ENCODE measurements around the gene HBA1.
A peak's percentile ranks its signal among the peaks of the same experiment; 100 is the strongest.
"Not testable (repeated sequence)": the region's sequence is repeated elsewhere in the genome, so short reads cannot be mapped to it uniquely, and the experiment has no call there.

The HBA1 gene

GRCh38 chr16:162271-162991 is 14.0 kb upstream of the HBA1 start:
- H3K36me3 ChIP-seq (ENCODE audit: control insufficient read depth in 1 of 2, insufficient read depth in 2 of 2, low read length in 2 of 2), result no peaks in the 10 kb centered on the region
- no peak overlapping the region for H3K27ac ChIP-seq (ENCODE audit: low read length)
- H3K9me3 ChIP-seq (ENCODE audit: control insufficient read depth in 1 of 2, low read length in 2 of 2), result no peaks in the 10 kb centered on the region
- no peak overlapping the region for H3K4me3 ChIP-seq (ENCODE audit: low read depth in 1 of 2, low read length in 2 of 2)
- peaks cover 0 to 19% of the 10 kb centered on the region in 2 donors for H3K4me1 ChIP-seq (ENCODE audit: control insufficient read depth in 1 of 2, insufficient read depth in 2 of 2, low read length in 2 of 2)
- peaks cover 23% of the 10 kb centered on the region for H3K27me3 ChIP-seq (ENCODE audit: low read depth, low read length)

DNA sequence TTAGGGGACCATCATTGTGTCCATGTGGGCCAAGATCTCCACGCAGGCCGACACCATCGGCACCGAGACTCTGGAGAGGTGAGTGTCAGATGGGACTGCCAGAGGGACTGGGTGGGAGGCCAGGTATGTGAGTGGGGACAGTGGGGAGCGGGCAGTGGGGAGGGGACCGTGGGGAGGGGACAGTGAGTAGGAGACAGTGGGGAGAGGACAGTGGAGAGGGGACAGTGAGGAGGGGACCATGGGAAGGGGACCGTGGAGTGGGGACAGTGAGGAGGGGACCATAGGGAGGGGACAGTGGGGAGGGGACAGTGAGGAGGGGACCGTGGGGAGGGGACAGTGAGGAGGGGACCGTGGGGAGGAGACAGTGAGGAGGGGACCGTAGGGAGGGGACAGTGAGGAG is 13.3 kb upstream of the HBA1 start:
- H3K27ac ChIP-seq (ENCODE audit: low read length); H3K36me3 ChIP-seq (ENCODE audit: control insufficient read depth in 1 of 2, insufficient read depth in 2 of 2, low read length in 2 of 2): not testable (repeated sequence)
- peaks cover 30% of the 10 kb centered on the region for H3K27me3 ChIP-seq (ENCODE audit: low read depth, low read length)

GRCh38 chr16:163696-164095 is 12.8 kb upstream of the HBA1 start:
- H3K36me3 ChIP-seq (ENCODE audit: control insufficient read depth in 1 of 2, insufficient read depth in 2 of 2, low read length in 2 of 2); H3K4me3 ChIP-seq (ENCODE audit: low read depth in 1 of 2, low read length in 2 of 2); H3K9me3 ChIP-seq (ENCODE audit: control insufficient read depth in 1 of 2, low read length in 2 of 2); H3K27ac ChIP-seq (ENCODE audit: low read length): not testable (repeated sequence)
- H3K27me3 ChIP-seq (ENCODE audit: low read depth, low read length), result peaks cover 34% of the 10 kb centered on the region
- H3K4me1 ChIP-seq (ENCODE audit: control insufficient read depth in 1 of 2, insufficient read depth in 2 of 2, low read length in 2 of 2), result peaks cover 0 to 19% of the 10 kb centered on the region in 2 donors

More for the DNA sequence above, 13.3 kb upstream of the HBA1 start:
- not testable (repeated sequence) for H3K4me3 ChIP-seq (ENCODE audit: low read depth in 1 of 2, low read length in 2 of 2); H3K9me3 ChIP-seq (ENCODE audit: control insufficient read depth in 1 of 2, low read length in 2 of 2)
- peaks cover 0 to 19% of the 10 kb centered on the region in 2 donors for H3K4me1 ChIP-seq (ENCODE audit: control insufficient read depth in 1 of 2, insufficient read depth in 2 of 2, low read length in 2 of 2)

DNA sequence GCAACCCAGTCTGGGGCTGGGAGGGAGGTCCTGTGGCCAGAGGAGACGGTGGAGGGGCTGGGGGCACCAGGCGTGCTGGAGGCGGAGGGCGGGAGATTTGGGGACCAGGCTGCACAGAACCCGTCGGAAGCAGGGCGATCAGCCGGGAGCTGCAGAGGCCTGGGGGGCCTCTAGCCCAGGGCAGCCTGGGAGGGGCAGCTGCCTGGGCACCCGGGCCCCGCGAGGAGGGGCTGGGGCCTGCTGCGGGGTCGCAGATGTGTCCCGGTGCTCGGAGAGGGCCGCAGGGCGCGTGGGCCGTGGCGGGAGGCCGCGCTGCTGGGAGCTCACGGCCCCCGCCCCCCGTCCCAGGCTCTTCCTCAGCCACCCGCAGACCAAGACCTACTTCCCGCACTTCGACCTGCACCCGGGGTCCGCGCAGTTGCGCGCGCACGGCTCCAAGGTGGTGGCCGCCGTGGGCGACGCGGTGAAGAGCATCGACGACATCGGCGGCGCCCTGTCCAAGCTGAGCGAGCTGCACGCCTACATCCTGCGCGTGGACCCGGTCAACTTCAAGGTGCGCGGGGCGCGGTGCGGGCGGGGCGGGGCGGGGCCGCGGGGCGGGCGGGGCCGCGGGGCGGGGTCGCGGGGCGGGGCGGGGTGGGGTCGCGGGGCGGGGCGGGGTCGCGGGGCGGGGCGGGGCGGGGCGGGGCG is 12.2 kb upstream of the HBA1 start:
- Histone ChIP-seq H3K4me1 (ENCODE audit: control insufficient read depth in 1 of 2, insufficient read depth in 2 of 2, low read length in 2 of 2) (peaks cover 0 to 19% of the 10 kb centered on the region in 2 donors), H3K27me3 (ENCODE audit: low read depth, low read length) (peaks cover 39% of the 10 kb centered on the region)
- H3K36me3 ChIP-seq (ENCODE audit: control insufficient read depth in 1 of 2, insufficient read depth in 2 of 2, low read length in 2 of 2); H3K9me3 ChIP-seq (ENCODE audit: control insufficient read depth in 1 of 2, low read length in 2 of 2); H3K27ac ChIP-seq (ENCODE audit: low read length); H3K4me3 ChIP-seq (ENCODE audit: low read depth in 1 of 2, low read length in 2 of 2): not testable (repeated sequence)

DNA sequence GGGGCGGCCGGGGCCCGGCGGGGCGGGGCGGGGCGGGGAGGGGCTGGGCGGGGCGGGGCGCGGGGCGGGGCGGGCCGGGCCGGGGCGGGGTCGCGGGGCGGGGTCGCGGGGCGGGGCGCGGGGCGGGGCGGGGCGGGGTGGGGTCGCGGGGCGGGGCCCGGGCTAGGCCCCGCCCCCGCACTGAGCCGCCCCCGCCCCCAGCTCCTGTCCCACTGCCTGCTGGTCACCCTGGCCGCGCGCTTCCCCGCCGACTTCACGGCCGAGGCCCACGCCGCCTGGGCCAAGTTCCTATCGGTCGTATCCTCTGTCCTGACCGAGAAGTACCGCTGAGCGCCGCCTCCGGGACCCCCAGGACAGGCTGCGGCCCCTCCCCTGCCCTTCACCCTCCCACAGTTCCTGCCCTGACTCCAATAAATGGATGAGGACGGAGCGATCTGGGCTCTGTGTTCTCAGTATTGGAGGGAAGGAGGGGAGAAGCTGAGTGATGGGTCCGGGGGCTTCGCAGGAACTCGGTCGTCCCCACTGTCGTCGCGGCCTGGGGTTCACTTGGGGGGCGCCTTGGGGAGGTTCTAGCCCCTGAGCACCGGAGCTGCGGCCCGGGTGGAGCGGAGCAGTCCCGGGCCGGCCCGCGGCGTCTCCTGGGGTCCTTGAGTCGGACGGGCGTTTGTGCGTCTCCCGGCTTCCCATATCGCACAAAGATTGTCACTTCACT is 11.5 kb upstream of the HBA1 start:
- Histone ChIP-seq H3K36me3 (ENCODE audit: control insufficient read depth in 1 of 2, insufficient read depth in 2 of 2, low read length in 2 of 2) (no peaks in the 10 kb centered on the region), H3K9me3 (ENCODE audit: control insufficient read depth in 1 of 2, low read length in 2 of 2) (no peaks in the 10 kb centered on the region), H3K27ac (ENCODE audit: low read length) (no peak overlapping the region), H3K4me1 (ENCODE audit: control insufficient read depth in 1 of 2, insufficient read depth in 2 of 2, low read length in 2 of 2) (peaks cover 0 to 19% of the 10 kb centered on the region in 2 donors), H3K27me3 (ENCODE audit: low read depth, low read length) (peaks cover 39% of the 10 kb centered on the region), H3K4me3 (ENCODE audit: low read depth in 1 of 2, low read length in 2 of 2) (peak overlapping the region in 1 of 2 donors; percentile 24)

DNA sequence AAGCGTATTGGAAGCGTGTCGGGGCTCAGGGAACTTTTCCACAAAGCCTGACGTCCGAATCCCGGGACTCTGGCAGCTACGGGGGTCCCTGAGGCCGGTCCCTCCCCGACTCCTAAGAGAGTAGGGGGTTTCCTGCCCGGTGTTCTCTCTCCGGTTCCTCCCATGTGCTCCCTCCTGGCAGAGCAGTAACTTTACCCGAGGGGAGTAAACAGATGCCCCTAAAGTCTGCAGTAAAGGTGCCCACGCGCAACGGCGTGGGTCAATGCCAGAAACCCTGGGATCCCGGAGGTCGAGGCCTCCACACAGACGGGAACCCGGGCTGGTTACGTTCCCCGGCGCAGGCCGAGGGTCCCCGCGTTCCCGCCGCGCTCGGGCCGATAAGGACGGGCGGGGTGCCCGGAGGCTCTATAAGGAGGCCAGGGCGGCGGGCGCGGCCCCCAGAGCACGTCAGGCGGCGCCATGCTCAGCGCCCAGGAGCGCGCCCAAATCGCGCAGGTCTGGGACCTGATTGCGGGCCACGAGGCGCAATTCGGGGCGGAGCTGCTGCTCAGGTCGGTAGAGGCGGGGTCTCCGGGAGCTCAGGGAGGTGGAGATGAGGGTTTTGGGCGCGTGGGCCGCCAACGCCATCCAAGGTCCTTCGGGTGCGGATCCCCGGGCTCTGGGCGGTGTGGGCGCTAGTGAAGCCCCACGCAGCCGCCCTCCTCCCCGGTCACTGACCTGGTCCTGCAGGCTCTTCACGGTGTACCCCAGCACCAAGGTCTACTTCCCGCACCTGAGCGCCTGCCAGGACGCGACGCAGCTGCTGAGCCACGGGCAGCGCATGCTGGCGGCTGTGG is 10.7 kb upstream of the HBA1 start, which contains the start of gene HBM:
TSS of gene HBM (plus strand) at position 440 of the 836 bp plus-strand sequence. CDS start at position 460, 20 bp downstream.
- Histone ChIP-seq H3K4me1 (ENCODE audit: control insufficient read depth in 1 of 2, insufficient read depth in 2 of 2, low read length in 2 of 2) (peaks cover 0 to 19% of the 10 kb centered on the region in 2 donors), H3K36me3 (ENCODE audit: control insufficient read depth in 1 of 2, insufficient read depth in 2 of 2, low read length in 2 of 2) (no peaks in the 10 kb centered on the region), H3K27ac (ENCODE audit: low read length) (no peak within 1 kb of the TSS), H3K9me3 (ENCODE audit: control insufficient read depth in 1 of 2, low read length in 2 of 2) (no peaks in the 10 kb centered on the region), H3K4me3 (ENCODE audit: low read depth in 1 of 2, low read length in 2 of 2) (peak within 1 kb of the TSS in 1 of 2 donors; percentile 41), H3K27me3 (ENCODE audit: low read depth, low read length) (peaks cover 42% of the 10 kb centered on the region)

- peaks cover 0 to 19% of the 10 kb centered on the region in 2 donors for H3K4me1 ChIP-seq (ENCODE audit: control insufficient read depth in 1 of 2, insufficient read depth in 2 of 2, low read length in 2 of 2)
- no peaks in the 10 kb centered on the region for H3K9me3 ChIP-seq (ENCODE audit: control insufficient read depth in 1 of 2, low read length in 2 of 2)
- no peaks in the 10 kb centered on the region for H3K36me3 ChIP-seq (ENCODE audit: control insufficient read depth in 1 of 2, insufficient read depth in 2 of 2, low read length in 2 of 2)
- H3K27ac ChIP-seq (ENCODE audit: low read length), result no peak overlapping the region
- peaks cover 42% of the 10 kb centered on the region for H3K27me3 ChIP-seq (ENCODE audit: low read depth, low read length)
- H3K4me3 ChIP-seq (ENCODE audit: low read depth in 1 of 2, low read length in 2 of 2), result peak overlapping the region in 1 of 2 donors; percentile 41
Measured at GRCh38 chr16:166375-167121, 9.9 kb upstream of the HBA1 start.

DNA sequence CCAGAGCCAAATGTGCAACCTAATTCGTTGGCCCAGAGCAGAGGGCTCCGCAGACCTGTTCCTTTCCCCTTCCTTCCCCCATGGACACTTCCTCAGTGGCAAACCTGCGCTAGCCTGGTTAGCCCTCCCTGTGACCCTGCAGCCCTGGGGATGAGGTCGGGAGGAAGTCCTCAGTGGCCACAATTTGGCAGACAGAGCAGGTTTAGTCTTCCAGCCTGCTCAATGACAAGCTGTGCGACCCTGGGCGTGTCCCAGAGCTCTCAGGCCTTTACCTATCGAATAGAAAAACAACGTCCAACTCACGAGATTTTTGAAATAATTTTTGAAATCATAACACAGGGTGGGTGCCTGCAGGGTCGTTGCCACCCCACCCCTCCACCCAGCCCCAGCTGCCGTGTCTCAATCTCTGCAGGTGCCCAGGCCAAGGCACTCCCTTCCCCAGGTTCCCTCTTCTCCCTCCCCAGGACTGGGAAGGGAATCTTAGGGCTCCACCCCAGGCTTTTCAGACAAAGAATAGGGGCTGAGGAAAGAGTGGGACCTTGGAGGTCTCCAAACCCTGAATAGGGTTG is 9.3 kb upstream of the HBA1 start:
- H3K27me3 ChIP-seq (ENCODE audit: low read depth, low read length), result peaks cover 42% of the 10 kb centered on the region

DNA sequence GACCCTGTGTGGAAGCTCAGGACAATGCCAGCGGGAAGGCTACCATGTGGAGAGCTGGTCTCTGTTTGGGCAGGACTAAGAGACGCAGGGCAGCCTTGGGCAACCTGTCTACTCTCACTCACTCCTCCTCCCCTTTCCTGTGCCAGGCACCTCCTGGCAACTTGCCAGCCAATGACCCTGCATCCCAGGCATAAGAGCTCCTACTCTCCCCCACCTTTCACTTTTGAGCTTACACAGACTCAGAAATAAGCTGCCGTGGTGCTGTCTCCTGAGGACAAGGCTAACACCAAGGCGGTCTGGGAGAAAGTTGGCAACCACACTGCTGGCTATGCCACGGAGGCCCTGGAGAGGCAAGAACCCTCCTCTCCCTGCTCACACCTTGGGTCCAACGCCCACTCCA is 8.1 kb upstream of the HBA1 start:
- Histone ChIP-seq H3K9me3 (ENCODE audit: control insufficient read depth in 1 of 2, low read length in 2 of 2) (no peaks in the 10 kb centered on the region), H3K27me3 (ENCODE audit: low read depth, low read length) (peaks cover 42% of the 10 kb centered on the region), H3K4me1 (ENCODE audit: control insufficient read depth in 1 of 2, insufficient read depth in 2 of 2, low read length in 2 of 2) (peaks cover 0 to 19% of the 10 kb centered on the region in 2 donors), H3K36me3 (ENCODE audit: control insufficient read depth in 1 of 2, insufficient read depth in 2 of 2, low read length in 2 of 2) (no peaks in the 10 kb centered on the region), H3K27ac (ENCODE audit: low read length) (no peak overlapping the region), H3K4me3 (ENCODE audit: low read depth in 1 of 2, low read length in 2 of 2) (no peak overlapping the region)

More for the DNA sequence above, 9.3 kb upstream of the HBA1 start:
- no peak overlapping the region for H3K4me3 ChIP-seq (ENCODE audit: low read depth in 1 of 2, low read length in 2 of 2)
- no peak overlapping the region for H3K27ac ChIP-seq (ENCODE audit: low read length)
- no peaks in the 10 kb centered on the region for H3K9me3 ChIP-seq (ENCODE audit: control insufficient read depth in 1 of 2, low read length in 2 of 2)
- H3K4me1 ChIP-seq (ENCODE audit: control insufficient read depth in 1 of 2, insufficient read depth in 2 of 2, low read length in 2 of 2), result peaks cover 0 to 19% of the 10 kb centered on the region in 2 donors
- H3K36me3 ChIP-seq (ENCODE audit: control insufficient read depth in 1 of 2, insufficient read depth in 2 of 2, low read length in 2 of 2), result no peaks in the 10 kb centered on the region

DNA sequence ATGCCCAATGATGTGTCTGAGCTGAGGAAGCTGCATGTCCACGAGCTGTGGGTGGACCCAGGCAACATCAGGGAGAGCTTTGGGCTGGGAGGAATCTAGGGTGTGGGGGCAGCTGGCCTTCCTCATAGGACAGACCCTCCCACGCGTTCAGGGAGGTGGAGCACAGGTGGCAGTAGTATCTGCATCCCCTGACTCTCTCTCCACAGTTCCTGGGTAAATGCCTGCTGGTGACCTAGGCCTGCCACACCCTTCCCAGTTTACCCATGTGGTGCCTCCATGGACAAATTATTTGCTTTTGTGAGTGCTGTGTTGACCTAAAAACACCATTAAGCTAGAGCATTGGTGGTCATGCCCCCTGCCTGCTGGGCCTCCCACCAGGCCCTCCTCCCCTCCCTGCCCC is 7.5 kb upstream of the HBA1 start:
- peaks cover 42% of the 10 kb centered on the region for H3K27me3 ChIP-seq (ENCODE audit: low read depth, low read length)

More for the DNA sequence above, 7.5 kb upstream of the HBA1 start:
- no peak overlapping the region for H3K4me3 ChIP-seq (ENCODE audit: low read depth in 1 of 2, low read length in 2 of 2)
- H3K36me3 ChIP-seq (ENCODE audit: control insufficient read depth in 1 of 2, insufficient read depth in 2 of 2, low read length in 2 of 2), result no peaks in the 10 kb centered on the region
- no peak overlapping the region for H3K27ac ChIP-seq (ENCODE audit: low read length)
- H3K4me1 ChIP-seq (ENCODE audit: control insufficient read depth in 1 of 2, insufficient read depth in 2 of 2, low read length in 2 of 2), result peaks cover 0 to 19% of the 10 kb centered on the region in 2 donors
- H3K9me3 ChIP-seq (ENCODE audit: control insufficient read depth in 1 of 2, low read length in 2 of 2), result no peaks in the 10 kb centered on the region

All from muscle layer of duodenum (tissue), 2 donors.